Right renal pelvis (tissue), 4 donors: ENCODE data around the gene CAMKV. TPM values are rescaled to one million over a fixed set of nuclear protein-coding genes. Genes with fewer than 3 reads are reported as not detected.
"Not testable (repeated sequence)": the region's sequence is repeated elsewhere in the genome, so short reads cannot be mapped to it uniquely, and the experiment has no call there.

Source experiments
- DNase-seq, 4 donors: peaks; one replicate each; pipeline ENCODE4 v3.0.0-alpha.2; 2013; ENCODE audit warnings: low read depth in 4 of 4, low spot score in 3 of 4, missing footprints in 1 of 4
- polyA plus RNA-seq, 4 donors: library from polyadenylated mRNA; unstranded; fragments of 120-200 nt; gene quantifications; one replicate each; pipeline ENCODE4 v1.2.1, GENCODE V29; 2013; ENCODE audit not compliant: insufficient read length in 4 of 4

The CAMKV gene, protein sequence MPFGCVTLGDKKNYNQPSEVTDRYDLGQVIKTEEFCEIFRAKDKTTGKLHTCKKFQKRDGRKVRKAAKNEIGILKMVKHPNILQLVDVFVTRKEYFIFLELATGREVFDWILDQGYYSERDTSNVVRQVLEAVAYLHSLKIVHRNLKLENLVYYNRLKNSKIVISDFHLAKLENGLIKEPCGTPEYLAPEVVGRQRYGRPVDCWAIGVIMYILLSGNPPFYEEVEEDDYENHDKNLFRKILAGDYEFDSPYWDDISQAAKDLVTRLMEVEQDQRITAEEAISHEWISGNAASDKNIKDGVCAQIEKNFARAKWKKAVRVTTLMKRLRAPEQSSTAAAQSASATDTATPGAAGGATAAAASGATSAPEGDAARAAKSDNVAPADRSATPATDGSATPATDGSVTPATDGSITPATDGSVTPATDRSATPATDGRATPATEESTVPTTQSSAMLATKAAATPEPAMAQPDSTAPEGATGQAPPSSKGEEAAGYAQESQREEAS
- under 1 TPM; 0.07 to 0.39 (median 0.15) TPM for polyA plus RNA-seq

DNA sequence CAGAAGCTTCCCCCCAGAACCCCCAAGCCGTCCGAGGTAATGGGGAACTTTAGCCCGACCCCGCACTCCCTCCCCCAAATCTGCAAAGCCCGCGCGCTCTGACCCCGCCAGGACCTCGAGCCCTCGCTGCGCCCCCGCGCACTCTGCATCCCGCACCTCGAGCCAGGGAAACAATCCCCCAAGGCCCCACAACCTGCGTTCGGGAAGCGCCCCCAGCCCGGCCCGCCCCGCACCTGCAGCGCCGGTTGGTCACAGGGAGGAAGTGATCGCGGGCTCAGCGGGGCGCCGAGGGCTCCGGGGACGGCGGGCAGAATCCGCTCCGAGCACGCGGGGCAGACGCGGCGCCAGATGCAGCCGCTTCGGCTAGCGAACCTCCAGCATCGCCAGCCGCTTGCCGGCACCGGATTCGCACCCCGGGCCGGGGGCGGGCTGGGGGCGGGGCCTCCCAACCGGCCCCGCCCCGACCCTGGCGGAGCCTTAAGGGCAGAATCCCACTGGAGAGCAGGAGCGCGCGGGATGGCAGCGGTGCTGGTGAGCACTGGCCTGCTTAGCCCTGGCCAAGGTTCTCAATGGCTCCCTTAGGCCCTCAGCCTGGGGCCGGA lies at the start of gene CAMKV:
Gene CAMKV (minus strand): TSS at position 382 of the 602 bp plus-strand sequence. CDS start 7,518 bp downstream, outside the sequence.
- no peak for DNase-seq

DNA sequence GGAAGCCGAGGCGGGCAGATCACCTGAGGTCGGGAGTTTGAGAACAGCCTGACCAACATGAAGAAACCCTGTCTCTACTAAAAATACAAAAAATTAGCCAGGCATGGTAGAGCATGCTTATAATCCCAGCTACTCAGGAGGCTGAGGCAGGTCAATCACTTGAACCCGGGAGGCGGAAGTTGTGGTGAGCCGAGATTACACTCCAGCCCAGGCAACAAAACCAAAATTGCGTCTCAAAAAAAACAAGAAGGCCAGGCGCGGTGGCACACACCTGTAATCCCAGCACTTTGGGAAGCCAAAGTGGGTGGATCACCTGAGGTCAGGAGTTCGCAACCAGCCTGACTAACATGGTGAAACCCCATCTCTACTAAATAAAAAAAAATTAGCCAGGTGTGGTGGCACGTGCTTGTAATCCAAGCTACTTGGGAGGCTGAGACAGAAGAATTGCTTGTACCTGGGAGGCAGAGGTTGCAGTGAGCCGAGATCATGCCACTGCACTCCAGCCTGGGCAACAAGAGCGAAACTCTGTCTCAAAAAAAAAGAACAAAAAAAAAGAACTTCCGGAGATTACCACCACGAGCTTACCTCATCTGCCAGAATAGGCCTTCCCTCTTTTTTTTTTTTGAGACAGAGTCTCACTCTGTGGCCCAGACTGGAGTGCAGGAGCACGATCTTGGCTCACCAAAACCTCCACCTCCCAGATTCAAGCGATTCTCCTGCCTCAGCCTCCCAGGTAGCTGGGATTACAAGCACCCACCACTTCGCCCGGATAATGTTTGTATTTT lies 48.3 kb upstream of the CAMKV start:
- DNase-seq, result not testable (repeated sequence)

DNA sequence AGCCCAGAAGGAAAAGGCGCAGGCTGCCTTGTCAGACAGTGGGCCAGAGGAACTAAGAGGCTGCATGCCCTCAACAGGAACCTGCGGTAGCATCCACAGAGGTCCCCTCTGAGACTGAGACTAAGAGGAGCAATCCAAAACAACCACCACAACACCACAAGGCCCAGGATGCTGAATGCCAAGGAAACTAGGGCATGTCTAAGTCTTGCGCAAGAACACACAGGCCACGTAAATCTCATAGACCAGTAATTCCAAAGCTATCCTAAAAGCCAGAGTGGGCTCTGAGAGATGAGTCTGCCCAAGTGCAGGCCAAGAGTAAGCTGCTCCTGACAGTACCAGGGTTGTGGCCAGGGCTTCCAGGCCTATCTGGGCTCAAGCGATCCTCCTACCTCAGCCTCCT lies 47.0 kb upstream of the CAMKV start:
- DNase-seq, result no peak

DNA sequence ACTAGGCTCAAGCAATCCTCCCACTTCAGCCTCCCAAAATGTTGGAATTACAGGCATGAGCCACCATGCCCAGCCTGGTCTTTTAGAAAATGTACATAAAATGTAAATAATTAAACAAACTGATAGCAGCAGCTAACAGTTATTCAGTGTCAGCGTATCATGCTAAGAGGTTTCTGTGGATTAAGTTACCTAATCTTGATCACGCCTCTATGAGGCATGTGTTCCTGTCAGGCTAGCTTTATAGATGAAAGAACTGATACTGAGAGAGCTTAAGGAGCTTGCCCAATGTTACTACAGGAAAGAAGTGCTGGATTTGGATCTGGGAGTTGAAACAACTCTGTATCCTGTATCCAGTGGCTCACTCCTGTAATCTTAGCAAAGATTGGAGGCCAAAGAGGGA lies 45.2 kb upstream of the CAMKV start:
- DNase-seq, result no peak

DNA sequence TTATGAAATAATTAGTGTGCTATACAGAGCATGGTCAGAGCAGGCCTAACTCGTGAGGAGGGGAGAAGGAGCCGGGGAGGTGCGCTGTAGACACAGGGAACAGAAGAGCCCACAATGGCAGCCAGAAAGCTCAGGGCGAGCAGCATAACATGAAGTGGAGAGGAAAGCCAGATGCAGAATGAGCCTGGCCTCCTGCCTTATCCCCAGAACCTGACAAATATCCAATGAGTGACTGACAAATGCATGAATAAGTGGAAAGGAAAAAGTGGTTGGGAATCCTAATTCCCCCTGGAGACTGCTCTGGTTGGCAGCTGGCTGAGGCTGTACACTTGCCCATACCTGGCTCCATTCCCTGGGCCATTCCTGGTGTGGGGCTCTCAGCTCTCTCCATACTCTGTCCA lies 43.2 kb upstream of the CAMKV start:
- no peak for DNase-seq

DNA sequence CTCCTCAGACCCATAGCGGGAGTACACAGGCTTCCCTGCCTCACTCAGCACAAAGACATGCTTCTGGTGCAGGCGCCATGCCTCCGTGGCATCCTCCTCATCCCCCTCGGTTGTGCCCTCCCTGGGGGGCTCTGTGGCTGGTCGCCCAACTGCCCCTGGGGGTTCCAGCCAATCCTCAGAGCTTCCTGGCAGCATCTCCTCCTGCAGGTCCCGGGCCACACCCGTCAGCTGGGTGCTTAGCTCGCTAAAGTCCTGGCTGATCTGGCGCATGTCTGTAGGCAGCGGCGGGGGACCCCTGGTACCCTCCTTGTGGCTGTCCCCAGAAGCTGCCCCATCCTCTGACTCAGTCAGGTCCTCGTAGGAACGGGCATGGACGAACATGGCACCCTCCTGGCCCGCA lies 41.9 kb upstream of the CAMKV start:
- DNase-seq, result no peak

DNA sequence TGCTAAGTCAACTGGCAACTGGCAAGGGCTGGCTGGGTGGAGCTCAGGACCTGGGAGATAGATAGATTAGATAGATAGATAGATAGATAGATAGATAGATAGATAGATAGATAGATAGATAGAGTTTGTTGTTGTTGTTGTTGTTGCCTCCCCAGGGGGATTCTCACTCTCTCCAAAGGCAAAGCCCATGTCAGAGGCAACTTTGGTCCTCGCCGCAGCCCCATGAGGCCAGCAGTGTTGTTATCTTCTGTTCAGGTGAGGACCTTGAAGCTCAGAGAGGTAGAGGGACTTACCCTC lies 41.4 kb upstream of the CAMKV start:
- no peak for DNase-seq

DNA sequence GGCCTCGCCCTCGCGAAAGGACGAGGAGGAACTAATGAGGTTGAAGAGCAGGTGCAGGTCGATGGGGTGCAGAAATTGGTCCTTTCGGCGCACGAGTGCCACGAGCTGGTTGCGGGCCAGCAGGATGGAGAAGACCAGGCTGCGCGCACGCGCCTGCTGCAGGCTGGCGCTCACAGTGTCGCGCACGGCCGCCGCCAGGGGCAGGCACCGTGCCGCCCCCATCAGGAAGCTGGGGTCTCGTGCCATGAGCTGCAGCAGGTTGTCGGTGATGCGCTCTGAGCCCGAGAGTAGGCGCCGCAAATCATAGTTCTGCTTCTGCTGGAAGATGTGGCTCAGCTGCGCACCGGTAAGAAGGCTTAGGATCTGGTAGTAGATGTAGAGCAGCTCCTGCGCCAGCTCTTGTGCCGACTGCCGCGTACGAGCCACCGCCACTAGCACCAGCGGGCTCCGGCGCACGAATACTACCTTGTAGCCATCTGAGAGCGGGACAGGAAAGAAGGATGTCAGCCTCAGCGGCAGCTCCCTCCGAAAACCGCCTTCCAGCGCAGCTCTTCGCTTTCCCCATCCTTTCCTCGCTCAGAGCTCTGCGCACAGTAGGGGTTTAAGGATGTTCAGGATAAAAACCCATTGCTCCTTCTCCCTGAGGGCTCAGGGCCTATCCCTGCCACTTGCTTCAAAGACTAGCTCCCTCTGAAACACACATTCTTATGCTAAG lies 40.9 kb upstream of the CAMKV start:
- no peak for DNase-seq

DNA sequence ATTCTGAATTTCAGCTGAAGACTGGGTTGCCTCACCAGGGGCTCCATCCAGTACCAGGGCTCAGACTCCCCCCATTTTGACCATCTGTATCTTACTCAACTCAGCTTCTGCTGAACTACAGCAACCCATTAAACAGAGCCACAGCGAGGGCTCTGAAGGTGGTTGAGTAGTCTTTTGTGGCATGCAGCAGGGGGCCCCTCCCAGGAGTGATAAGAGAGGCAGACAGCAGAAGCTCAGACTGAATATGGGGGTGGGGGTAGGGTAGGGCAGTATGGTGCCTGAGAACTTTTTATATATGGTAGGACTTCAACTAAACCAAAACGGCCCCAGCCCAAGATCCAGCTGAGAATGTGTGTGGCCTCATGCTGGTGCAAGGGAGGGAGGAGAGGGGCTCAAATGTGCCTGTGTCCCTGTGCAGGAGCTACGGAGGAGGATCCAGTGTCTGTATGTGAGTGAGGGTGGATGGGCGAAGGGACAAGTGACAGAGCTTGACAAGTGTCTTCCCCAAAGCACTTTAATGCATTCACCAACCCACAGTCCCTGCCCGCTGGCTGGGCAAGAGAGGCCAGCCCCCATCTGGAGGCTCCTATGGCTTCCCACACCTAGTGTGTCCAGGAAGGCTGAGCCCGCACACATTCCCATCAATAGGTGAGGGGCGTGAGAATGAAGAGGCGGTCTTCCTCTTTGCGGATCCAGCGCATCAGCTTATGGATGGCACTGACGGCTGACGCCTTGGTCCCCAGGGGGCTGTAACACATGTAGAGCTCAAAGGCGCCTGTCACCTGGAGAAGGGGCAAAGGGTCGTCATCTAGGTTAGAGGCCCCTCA lies 38.9 kb upstream of the CAMKV start:
- DNase-seq, result no peak

DNA sequence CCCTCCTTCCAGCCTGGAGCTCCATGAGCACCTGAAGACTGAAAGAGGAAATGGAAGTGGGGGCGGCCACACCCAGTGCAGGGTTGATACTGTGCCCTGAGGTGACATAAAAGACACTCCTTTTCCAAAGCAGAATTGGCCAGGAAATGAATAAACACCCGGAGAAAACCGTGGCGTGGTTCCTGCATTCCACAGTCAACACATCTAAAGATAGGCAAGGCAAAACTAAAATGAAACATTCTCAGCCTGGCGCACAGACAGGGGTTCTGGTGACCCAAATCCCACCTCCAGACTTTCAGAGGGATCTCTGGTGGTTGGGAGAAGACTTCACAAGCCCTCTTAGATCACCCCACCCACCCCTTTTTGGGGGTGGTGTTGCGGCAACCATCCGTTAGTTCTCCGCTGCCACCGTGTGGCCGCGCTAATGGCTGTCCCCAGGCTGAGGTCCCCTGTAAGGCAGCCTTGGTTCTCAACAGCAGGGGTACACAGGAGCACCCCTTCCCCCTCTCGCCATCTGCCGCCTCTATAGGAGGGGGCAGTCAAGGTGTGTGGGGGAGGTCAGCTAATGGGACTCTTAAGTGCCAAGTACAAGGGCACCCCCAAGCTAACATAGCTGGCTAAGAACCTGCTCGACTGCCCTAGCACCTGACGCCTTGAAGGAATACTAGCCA lies 36.5 kb upstream of the CAMKV start:
- DNase-seq, result no peak

DNA sequence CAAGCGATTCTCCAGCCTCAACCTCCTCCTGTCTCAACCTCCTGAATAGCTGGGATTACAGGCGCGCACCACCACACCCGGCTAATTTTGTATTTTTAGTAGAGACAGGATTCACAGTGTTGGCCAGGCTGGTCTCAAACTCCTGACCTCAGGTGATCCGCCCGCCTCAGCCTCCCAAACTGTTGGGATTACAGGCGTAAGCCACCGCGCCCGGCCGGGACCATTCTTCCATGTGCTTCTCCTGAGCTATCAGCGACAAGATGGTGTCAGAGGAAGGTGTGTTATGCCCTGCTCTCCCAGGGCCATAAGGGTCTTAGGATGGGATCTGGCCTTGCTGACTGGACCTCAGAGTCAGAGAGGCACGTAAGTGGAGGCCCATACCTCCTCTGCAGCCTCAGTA lies 34.7 kb upstream of the CAMKV start:
- not testable (repeated sequence) for DNase-seq

DNA sequence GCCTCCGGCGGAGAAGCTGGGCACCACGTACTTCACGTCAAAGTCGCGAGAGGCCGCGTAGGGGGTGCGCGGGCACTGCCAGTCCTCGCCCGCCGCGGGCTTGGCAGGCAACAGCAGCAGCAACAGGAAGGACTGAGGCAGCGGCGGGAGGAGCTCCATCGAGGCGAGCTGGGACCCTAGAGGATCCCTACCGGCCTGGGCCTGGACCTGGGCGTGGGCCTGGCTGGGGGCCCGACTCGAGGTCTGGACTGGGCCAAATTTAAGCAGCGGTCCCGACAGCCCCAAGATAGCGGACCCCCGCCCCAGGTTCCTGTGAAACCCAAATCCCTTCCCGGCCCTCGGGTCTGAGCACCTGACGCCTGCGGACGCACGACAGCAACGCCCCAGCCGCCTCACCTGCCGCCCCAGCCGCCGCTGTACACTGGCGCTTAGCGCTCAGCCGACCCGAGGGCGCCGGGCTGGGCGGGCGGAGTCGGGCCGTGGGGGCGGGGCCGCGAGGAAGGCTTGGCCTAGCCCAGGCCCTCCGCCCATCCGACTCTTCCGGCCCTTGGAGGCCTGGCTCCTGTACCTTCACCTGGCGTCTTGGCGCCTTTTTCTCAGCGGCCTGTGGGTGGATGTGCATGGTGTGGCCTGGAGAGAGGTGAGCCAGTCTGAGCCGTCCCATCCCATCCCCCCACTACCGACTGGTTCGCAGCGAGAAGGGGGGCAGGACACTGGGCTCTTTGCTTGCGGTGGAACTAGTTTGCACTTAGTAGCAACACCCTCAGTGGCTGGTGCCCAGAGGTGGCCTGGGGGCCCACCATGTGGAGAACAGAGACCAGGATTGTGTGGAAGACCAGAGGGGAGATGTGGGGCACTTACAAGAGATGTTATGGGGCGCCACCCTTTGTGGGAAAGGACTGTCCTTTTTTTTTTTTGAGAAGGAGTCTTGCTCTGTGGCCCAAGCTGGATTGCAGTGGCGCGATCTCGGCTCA lies 34.0 kb upstream of the CAMKV start, which contains the start of gene MST1R:
Gene MST1R (minus strand): TSS at position 423 of the 974 bp plus-strand sequence. CDS start 264 bp downstream, at position 159.
- DNase-seq, result peak in 3 of 4 donors; percentile 39 to 49 (median 46)

DNA sequence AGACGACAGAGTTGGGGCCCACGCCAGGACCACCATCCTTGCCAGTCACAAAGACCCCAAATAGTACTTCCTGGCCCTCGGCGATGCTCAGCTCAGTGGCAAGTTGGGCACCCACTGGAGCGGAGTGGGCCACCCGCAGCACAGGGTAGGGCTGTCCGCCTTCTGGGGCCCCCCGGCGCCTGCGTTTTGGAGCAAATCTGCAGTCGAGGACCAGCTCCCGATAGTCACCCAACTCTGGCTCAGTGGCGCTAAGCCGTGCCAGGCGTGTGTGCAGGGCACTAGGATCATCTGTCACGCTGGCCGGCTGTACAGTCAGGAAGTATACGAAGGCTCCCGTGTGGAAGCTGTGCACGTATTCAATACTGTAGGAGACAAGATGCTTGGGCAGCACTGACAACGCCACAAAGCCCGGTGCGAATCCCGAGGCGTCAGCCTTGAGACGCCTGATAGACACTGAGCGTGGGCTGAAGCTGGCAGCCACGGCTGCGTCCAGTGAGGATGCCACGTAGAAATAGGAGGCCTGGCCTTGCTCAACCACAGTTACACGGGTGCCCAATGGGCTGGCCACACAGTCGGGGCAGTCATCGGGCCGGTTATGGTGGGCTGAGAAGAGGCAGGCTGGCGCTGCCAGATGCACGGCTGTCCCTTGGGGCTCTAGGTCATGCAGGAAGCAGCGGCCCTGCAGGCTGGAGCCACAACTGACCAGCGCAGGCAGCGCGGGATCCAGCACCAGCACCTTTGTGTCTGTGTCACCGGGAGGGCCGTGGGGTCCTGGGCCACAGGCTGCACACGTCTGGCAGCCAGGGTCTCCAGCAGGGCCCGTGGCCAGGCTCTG lies 33.0 kb upstream of the CAMKV start:
- no peak for DNase-seq

DNA sequence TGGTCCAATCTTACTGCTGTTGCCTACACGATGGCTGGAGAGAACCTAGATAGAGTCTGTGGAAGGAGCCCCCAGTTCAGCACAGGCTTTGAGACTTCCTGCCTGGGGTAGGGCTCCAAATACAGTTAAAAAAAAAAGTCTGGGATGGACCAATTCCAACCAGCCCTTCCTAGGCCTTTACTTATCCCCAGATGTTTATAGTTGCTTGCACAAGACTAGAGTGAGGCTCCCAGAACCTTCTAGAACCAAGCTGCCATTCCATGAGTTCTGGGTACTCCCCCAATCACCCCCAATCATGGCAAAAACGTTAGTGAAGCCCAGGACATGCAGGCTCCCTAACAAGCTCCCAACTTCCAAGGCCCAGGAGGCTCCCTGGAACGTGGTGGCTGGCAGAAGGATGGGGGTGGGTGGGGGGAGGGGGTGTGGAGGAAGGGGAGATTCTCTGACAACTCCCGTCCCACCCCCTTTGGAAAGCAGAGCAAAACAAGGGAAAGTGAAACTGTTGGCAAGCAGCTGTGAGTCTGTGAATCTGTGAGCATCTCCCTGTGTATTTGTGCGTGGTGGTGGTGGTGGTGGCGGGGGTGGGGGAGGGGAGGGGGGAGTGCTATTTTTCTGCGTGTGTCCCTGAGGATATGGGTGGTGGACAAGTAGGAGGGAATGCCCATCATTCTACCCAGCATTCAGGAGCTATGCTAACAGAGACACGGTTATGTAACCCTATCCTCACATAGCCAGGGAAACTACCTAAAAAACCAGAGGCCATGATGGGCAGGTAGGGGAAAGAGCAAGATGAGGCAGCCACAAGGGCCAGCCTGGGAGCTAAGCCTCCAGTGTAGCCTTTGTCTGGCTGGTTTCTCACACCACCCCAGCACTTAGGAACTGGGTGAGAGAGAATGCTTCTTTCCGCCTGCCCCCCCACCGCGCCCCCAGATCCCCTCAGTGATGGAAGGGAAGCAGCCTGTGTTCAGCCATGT lies 31.9 kb upstream of the CAMKV start:
- no peak for DNase-seq

DNA sequence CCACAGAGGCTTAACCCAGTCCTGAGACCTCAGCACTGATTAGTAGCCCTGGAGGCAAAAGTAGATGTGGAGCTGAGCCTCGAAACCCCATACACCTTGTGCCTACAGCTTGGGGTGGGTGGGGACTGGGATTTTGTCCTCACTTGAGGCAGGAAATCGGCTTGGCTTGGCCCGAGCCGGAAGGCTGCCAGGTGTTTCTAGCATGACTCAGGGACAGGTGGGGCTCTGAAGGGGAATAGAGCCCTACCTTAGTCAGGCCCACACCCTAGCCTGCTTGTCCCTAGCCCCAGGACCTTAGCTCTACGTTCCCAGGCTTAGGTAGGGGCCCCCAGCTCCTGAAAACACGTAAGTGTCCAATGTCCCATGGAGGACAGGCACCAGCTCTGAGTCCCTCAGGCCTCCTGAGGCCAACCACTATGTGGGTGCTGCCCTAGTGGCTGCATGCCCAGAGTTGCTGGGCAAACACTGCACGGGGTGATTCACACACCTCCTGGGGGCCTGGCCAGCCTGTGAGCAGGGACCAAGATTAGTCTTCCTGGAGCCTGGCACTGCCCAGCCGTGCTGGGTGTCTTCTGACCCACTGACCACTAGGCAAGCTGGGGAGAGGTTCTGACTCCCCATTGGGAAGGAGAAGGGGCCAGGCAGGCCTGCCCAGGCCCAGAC lies 30.9 kb upstream of the CAMKV start:
- DNase-seq, result no peak
